HepG2 (cell line): ENCODE results near the gene C9orf50. TPM values are rescaled to one million over a fixed set of nuclear protein-coding genes. Genes with fewer than 3 reads are reported as not detected.

Source experiments
- E2F2 ChIP-seq: sonication (generic); formaldehyde crosslinking; IDR thresholded peaks from 2 replicates; pipeline ENCODE4 v1.4.0; 2020; ENCODE audit warnings: missing genetic modification reagents, borderline replicate concordance
- ESRRA ChIP-seq: sonication (generic); formaldehyde crosslinking; IDR thresholded peaks from 2 replicates; pipeline ENCODE4 v1.5.1; 2020; ENCODE audit warnings: mild to moderate bottlenecking, low read depth, missing genetic modification reagents
- GPN1 ChIP-seq: sonication (generic); formaldehyde crosslinking; IDR thresholded peaks from 2 replicates; pipeline ENCODE4 v1.5.1; 2020; ENCODE audit warnings: missing genetic modification reagents, borderline replicate concordance
- JUND ChIP-seq: sonication (generic); formaldehyde crosslinking; IDR thresholded peaks from 2 replicates; pipeline ENCODE4 v1.8.0; 2022; ENCODE audit warnings: mild to moderate bottlenecking, missing genetic modification reagents
- KDM2A ChIP-seq: sonication (generic); formaldehyde crosslinking; IDR thresholded peaks from 2 replicates; pipeline ENCODE4 v1.4.0; 2020; ENCODE audit warnings: low read depth, missing genetic modification reagents, borderline replicate concordance
- MTERF4 ChIP-seq: sonication (generic); formaldehyde crosslinking; IDR thresholded peaks from 2 replicates; pipeline ENCODE4 v1.8.0; 2023; ENCODE audit warnings: mild to moderate bottlenecking, missing genetic modification reagents
- NR2F2 ChIP-seq: IDR thresholded peaks from 2 replicates; pipeline ENCODE4 v1.6.1; 2012; ENCODE audit warnings: low read depth, inconsistent platforms, borderline replicate concordance
- PREB ChIP-seq: sonication (generic); formaldehyde crosslinking; IDR thresholded peaks from 2 replicates; pipeline ENCODE4 v1.4.0; 2020; ENCODE audit warnings: missing genetic modification reagents
- SMC3 ChIP-seq: IDR thresholded peaks from 2 replicates; pipeline ENCODE4 v1.6.1; 2011; ENCODE audit warnings: low read length, improper control_type of control experiment
- TCF7L2 ChIP-seq: IDR thresholded peaks from 2 replicates; pipeline ENCODE4 v1.6.1; 2011; ENCODE audit warnings: mild to moderate bottlenecking, low read depth, low read length, moderate library complexity
- ZNF646 ChIP-seq: sonication (generic); formaldehyde crosslinking; IDR thresholded peaks from 2 replicates; pipeline ENCODE4 v1.9.0; 2021; ENCODE audit warnings: mild to moderate bottlenecking, missing genetic modification reagents
- ZNF672 ChIP-seq: sonication (generic); formaldehyde crosslinking; IDR thresholded peaks from 2 replicates; pipeline ENCODE4 v1.8.1; 2022; ENCODE audit warnings: missing genetic modification reagents
- ZNF720 ChIP-seq: sonication (generic); formaldehyde crosslinking; IDR thresholded peaks from 2 replicates; pipeline ENCODE4 v1.4.0; 2020; ENCODE audit warnings: missing genetic modification reagents
- ZNF777 ChIP-seq: sonication (generic); formaldehyde crosslinking; IDR thresholded peaks from 2 replicates; pipeline ENCODE4 v1.4.0; 2020; ENCODE audit warnings: missing genetic modification reagents
- ZNF816 ChIP-seq: sonication (generic); formaldehyde crosslinking; IDR thresholded peaks from 2 replicates; pipeline ENCODE4 v1.8.0; 2022; ENCODE audit warnings: missing genetic modification reagents, mild to moderate bottlenecking, borderline replicate concordance
- polyA plus RNA-seq, 8 experiments: library from polyadenylated mRNA; depleted of rRNA in 3 of 8; stranded (reverse) in 7 of 8; unstranded in 1 of 8; fragments of >200 nt; fragmentation: Illumina TruSeq in 4 of 8; extraction: Trizol in 4 of 8; gene quantifications; 2 replicates each; pipeline versions ENCODE4 v1.2.1 to v1.2.3, GENCODE V29; 2011 to 2016; ENCODE audit warnings: low read depth in 4 of 8, missing spikeins in 1 of 8, mixed read lengths in 1 of 8; ENCODE audit not compliant: insufficient read depth in 1 of 8
- total RNA-seq, 5 experiments: library from RNA; depleted of rRNA; stranded (reverse); fragments of >200 nt; fragmentation: Illumina TruSeq; extraction: Trizol; gene quantifications; 2 replicates each; pipeline ENCODE4 v1.2.3, GENCODE V29; 2016; ENCODE audit warnings: low read depth in 1 of 5
- TF ChIP-seq, protein P1 (sequence below): sonication (generic); formaldehyde crosslinking; IDR thresholded peaks from 2 replicates; pipeline ENCODE4 v1.4.0; 2020; ENCODE audit warnings: missing genetic modification reagents

C9orf50 gene
- total and polyA plus RNA-seq, 2 of the 13 experiments (the other 11 are each of a cell fraction or from before 2014, with no cell fraction given), result not detected

DNA sequence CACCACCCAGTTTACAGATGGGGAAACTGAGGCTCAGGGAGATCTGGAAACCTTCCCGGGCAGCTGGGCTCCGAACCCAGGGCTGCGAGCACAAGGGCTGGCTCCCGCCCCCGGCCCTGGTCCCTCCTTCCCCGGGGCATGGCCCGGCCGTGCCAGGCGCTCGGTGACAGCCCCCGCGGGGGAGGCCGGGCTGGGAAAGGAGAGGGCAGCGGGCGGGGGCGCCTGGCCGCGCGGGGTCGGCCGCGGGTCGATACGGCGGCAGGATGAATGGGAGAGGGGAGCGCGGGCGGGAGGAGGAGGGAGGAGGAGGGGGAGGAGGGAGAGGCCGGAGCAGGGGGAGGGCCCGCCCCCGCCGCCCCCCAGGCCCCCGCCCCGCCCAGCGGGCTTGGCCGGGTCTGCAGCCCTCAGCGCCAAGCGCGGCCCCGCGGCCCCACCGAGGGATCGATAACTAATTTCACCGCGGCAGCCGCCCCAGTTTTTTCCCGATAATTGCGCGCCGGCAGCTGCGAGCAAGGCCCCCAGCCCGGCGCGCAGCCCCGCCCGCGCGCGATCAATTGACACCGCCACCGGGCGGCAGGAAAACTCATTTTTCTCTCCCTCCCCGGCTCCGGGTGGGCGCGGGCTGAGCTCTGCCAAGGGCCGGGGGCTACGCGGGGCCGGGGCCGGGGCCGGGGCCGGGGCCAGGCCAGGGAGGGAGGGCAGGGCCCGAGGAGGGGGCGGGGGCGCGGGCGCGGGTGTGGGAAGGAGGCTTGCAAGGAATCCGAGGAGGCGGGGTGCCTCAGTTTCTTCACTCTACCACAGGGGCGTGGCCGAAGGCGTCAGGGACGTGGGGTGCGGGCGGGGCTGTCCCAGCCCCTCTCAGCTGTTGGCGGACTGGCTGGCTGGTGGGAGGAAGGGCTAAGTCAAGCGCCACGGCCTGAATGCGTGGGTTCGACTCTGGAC is 52.1 kb downstream of the C9orf50 start (continued):
- TF ChIP-seq E2F2 (no peak), ESRRA (peak; percentile 87), TCF7L2 (no peak), ZNF816 (CRISPR knock-in tag) (no peak), KDM2A (CRISPR knock-in tag) (peak; percentile 18; the same call in 1 of the 2 replicates), ZNF777 (CRISPR knock-in tag) (no peak), ZNF672 (no peak), PREB (CRISPR knock-in tag) (no peak), NR2F2 (no peak), ZNF646 (no peak), JUND (CRISPR knock-in tag) (no peak), MTERF4 (CRISPR knock-in tag) (0 out of 2 replicates have a peak, but pooled peaks have one; percentile 47), GPN1 (no peak), SMC3 (no peak), ZNF720 (no peak)
- TF ChIP-seq, protein P1, sequence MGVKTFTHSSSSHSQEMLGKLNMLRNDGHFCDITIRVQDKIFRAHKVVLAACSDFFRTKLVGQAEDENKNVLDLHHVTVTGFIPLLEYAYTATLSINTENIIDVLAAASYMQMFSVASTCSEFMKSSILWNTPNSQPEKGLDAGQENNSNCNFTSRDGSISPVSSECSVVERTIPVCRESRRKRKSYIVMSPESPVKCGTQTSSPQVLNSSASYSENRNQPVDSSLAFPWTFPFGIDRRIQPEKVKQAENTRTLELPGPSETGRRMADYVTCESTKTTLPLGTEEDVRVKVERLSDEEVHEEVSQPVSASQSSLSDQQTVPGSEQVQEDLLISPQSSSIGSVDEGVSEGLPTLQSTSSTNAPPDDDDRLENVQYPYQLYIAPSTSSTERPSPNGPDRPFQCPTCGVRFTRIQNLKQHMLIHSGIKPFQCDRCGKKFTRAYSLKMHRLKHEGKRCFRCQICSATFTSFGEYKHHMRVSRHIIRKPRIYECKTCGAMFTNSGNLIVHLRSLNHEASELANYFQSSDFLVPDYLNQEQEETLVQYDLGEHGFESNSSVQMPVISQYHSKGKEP (CRISPR knock-in tag), result no peak; the same call in 1 of the 2 replicates
